Transverse colon (tissue), 4 donors: Measurements from ENCODE around the gene LILRB1.

ENCODE experiments used
- CTCF ChIP-seq, 5 experiments: fragments of 200-600 bp in 3 of 5; fragments of 450-650 bp in 2 of 5; sonication (generic) in 3 of 5; IDR thresholded peaks; 1 replicate in 2 of 5; 2 replicates in 3 of 5; pipeline ENCODE4 v1.5.1; 2016 to 2017; ENCODE audit warnings: antibody characterized with exemption in 5 of 5, inconsistent platforms in 3 of 5, mild to moderate bottlenecking in 2 of 5, moderate library complexity in 1 of 5
- POLR2AphosphoS5 ChIP-seq, 3 donors: sonication (generic); formaldehyde crosslinking; IDR thresholded peaks; one replicate each; pipeline ENCODE4 v1.6.1; 2016; ENCODE audit warnings: antibody characterized with exemption in 3 of 3

GRCh38 chr19:54654447-54655321, 24.4 kb downstream of the LILRB1 start:
- no peak for TF ChIP-seq CTCF (IDR thresholded peaks at IDR 0.05)
- no peak for TF ChIP-seq POLR2AphosphoS5 (IDR thresholded peaks at IDR 0.05)
